Activated CD8-positive, alpha-beta T cell treated with anti-CD3 and anti-CD28 coated beads for 36 hours (primary cell): ENCODE measurements around the gene LIMA1. TPM values are rescaled to one million over a fixed set of nuclear protein-coding genes. Genes with fewer than 3 reads are reported as not detected.

ENCODE experiments used
- ATAC-seq: fragments of 200-7000 bp; cut with Tn5 transposase; one replicate; pipeline ENCODE4 v1.10.0; 2021; ENCODE audit warnings: mild to moderate bottlenecking, moderate library complexity
- CTCF ChIA-PET: fragments of 350-600 bp; sonication (Branson Sonifier 250); formaldehyde crosslinking; loops from one replicate; lab custom pipeline; 2021; ENCODE audit warnings: antibody characterized with exemption; lab: Charles Lee
- POLR2A ChIA-PET: fragments of 350-600 bp; sonication (Branson Sonifier 250); formaldehyde crosslinking; loops from one replicate; lab custom pipeline; 2021; ENCODE audit warnings: antibody characterized with exemption; lab: Charles Lee
- DNase-seq: peaks from one replicate; pipeline ENCODE4 v3.0.0-alpha.2; 2020
- H3K27ac Mint-ChIP-seq: one replicate; pipeline ENCODE4 v1.8.0; 2021; ENCODE audit warnings: mild to moderate bottlenecking, mixed read lengths
- H3K27me3 Mint-ChIP-seq: one replicate; pipeline ENCODE4 v1.8.0; 2021; ENCODE audit warnings: mixed read lengths
- H3K36me3 Mint-ChIP-seq: one replicate; pipeline ENCODE4 v1.8.0; 2021; ENCODE audit warnings: low read depth, mixed read lengths
- H3K4me1 Mint-ChIP-seq: one replicate; pipeline ENCODE4 v1.8.0; 2021; ENCODE audit warnings: low read depth, mixed read lengths
- H3K4me3 Mint-ChIP-seq: one replicate; pipeline ENCODE4 v1.8.0; 2021; ENCODE audit warnings: mild to moderate bottlenecking, moderate library complexity, mixed read lengths
- H3K9me3 Mint-ChIP-seq: one replicate; pipeline ENCODE4 v1.8.0; 2021; ENCODE audit warnings: mixed read lengths
- intact Hi-C: fragments of 100-400 bp; cut with micrococcal nuclease; formaldehyde crosslinking; loops from one replicate; pipeline ENCODE4 v1.10.0; 2022
- total RNA-seq, 2 experiments: library from RNA; stranded (reverse); gene quantifications; one replicate each; pipeline ENCODE4 v1.2.3, GENCODE V29; 2021
- TF ChIP-seq, protein P1 (sequence below): fragments of 200-600 bp; IDR thresholded peaks from one replicate; pipeline ENCODE4 v1.8.0; 2022; ENCODE audit warnings: antibody characterized with exemption, mild to moderate bottlenecking

LIMA1 gene
- total RNA-seq, 2 experiments from 2014 or later, result 44.2 to 45.5 TPM

DNA sequence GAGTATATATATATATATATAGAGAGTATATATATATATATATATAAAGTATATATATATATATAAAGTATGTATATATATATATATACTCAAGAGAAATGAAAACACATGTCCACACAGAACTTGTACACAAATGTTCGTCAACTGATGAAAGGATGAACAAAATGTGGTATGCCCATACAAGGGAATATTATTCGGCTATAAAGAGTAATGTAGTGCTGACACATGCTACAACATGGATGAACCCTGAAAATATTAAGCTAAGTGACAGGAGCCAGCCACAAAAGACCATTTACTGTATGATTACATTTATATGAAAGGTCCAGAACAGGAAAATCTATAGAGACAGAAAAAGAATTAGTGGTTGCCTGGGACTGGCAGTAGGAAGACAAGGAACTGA, 19.5 kb downstream of the LIMA1 start:
- TF ChIP-seq, protein P1, sequence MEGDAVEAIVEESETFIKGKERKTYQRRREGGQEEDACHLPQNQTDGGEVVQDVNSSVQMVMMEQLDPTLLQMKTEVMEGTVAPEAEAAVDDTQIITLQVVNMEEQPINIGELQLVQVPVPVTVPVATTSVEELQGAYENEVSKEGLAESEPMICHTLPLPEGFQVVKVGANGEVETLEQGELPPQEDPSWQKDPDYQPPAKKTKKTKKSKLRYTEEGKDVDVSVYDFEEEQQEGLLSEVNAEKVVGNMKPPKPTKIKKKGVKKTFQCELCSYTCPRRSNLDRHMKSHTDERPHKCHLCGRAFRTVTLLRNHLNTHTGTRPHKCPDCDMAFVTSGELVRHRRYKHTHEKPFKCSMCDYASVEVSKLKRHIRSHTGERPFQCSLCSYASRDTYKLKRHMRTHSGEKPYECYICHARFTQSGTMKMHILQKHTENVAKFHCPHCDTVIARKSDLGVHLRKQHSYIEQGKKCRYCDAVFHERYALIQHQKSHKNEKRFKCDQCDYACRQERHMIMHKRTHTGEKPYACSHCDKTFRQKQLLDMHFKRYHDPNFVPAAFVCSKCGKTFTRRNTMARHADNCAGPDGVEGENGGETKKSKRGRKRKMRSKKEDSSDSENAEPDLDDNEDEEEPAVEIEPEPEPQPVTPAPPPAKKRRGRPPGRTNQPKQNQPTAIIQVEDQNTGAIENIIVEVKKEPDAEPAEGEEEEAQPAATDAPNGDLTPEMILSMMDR, result no peak
- ATAC-seq (no peak), DNase-seq (no peak)
- H3K27me3 Mint-ChIP-seq, result no peaks in the 10 kb centered on the region
- POLR2A ChIA-PET, result no interaction called here
- CTCF ChIA-PET, result no interaction called here
- H3K36me3 Mint-ChIP-seq, result no peaks in the 10 kb centered on the region
- H3K4me1 Mint-ChIP-seq, result no peaks in the 10 kb centered on the region
- H3K9me3 Mint-ChIP-seq, result no peaks in the 10 kb centered on the region
- H3K4me3 Mint-ChIP-seq, result no peak overlapping the region
- H3K27ac Mint-ChIP-seq, result no peak overlapping the region
- intact Hi-C loops, result no loop called here

DNA sequence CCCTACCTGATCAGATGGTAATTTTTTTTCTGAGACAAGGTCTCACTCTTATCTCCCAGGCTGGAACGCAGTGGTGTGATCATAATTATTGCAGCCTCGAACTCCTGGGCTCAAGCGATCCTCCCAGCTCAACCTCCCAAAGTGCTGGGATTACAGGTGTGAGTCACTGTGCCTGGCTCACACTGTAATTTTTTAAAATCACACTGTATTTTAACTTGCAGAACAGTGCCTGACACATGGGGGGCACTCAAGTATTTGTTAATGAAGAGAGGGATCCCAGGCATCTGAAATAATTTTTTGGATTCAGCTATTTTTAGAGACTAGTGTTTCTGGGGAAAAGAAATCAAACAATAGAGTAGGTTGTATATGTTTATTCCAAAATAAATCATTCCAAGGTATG, 21.7 kb downstream of the LIMA1 start:
- ChIA-PET POLR2A (no interaction called here), CTCF (interaction anchor here (0.6 to 1.5 kb wide), 4 partner anchors 9 to 41 kb away, joined by 3 to 4 read pairs (median 4); no protein-coding TSS in a partner anchor)
- ATAC-seq, result no peak
- TF ChIP-seq, protein P1, result no peak
- Mint-ChIP-seq H3K9me3 (no peaks in the 10 kb centered on the region), H3K36me3 (no peaks in the 10 kb centered on the region), H3K4me3 (no peak overlapping the region), H3K27ac (no peak overlapping the region), H3K27me3 (no peaks in the 10 kb centered on the region), H3K4me1 (no peaks in the 10 kb centered on the region)
- no peak for DNase-seq
- intact Hi-C loops, result no loop called here

DNA sequence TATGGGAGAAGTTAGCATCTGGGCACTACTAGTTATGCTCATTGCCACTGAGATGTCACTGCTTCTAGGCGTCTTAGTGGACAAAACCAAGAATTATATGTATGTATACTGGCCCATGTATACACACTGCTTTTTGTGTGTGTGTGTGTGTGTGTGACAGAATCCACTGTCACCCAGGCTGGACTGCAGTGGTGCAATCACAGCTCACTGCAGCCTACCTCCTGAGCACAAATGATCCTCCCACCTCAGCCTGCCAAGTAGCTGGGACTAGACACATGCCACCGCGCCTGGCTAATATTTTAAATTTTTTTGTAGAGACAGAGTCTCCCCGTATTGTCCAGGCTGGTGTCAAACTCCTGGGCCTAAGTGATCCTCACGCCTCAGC, 25.2 kb downstream of the LIMA1 start:
- ATAC-seq (no peak), DNase-seq (no peak)
- intact Hi-C loops, result no loop called here
- ChIA-PET POLR2A (no interaction called here), CTCF (no interaction called here)
- Mint-ChIP-seq H3K27ac (no peak overlapping the region), H3K27me3 (no peaks in the 10 kb centered on the region), H3K4me1 (peaks cover 14% of the 10 kb centered on the region), H3K9me3 (no peaks in the 10 kb centered on the region), H3K4me3 (no peak overlapping the region), H3K36me3 (no peaks in the 10 kb centered on the region)
- TF ChIP-seq, protein P1, result no peak

DNA sequence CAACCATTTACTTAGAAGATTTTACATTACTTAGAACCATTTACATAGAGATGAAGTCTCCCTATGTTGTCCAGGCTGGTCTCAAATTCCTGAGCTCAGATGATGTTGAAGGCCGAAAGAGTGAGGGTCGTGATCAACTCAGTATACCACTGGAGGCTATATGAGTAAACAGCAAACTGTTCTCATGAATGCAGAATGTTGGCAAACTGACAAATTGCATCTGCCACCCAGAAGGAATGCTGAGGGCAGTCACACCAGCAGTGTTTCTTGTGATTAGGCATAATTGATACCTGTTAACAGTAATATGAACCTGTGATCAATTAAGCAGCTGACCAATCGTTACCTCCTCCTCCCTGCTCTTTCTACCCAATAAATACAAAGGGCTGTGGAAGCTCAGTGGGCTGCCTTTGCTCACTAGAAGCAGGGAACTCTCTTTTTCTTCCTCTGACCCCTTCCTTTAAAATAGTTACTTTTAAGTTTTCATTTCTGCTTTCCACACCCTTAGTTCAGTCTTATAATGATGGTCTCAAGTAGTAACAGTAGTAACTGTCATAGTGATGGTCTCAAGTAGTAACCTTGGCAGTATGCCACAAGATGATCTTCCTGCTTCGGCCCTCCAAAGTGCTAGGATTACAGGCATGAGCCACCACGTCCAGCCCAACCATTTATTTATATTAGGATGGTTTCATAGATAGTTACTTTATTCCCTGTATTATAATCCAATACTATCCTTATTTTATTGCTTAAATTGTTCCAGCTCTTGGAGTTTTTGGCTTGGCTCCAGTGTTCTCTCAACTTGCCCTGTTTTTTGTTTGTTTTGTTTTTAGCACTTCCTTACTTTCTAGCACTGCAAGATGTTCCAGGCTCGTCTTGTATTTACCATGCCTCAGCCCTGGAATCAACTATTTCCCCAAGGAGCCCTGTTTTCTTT, 25.8 kb downstream of the LIMA1 start:
- Mint-ChIP-seq H3K4me3 (no peak overlapping the region), H3K27me3 (no peaks in the 10 kb centered on the region), H3K36me3 (no peaks in the 10 kb centered on the region), H3K27ac (no peak overlapping the region), H3K4me1 (peaks cover 20% of the 10 kb centered on the region), H3K9me3 (no peaks in the 10 kb centered on the region)
- TF ChIP-seq, protein P1, result no peak
- ChIA-PET POLR2A (interaction anchor here (1.1 kb wide), 1 partner anchor 11 kb away, joined by 3 read pairs; no protein-coding TSS in a partner anchor), CTCF (no interaction called here)
- intact Hi-C loops, result no loop called here
- ATAC-seq, result no peak
- no peak for DNase-seq

DNA sequence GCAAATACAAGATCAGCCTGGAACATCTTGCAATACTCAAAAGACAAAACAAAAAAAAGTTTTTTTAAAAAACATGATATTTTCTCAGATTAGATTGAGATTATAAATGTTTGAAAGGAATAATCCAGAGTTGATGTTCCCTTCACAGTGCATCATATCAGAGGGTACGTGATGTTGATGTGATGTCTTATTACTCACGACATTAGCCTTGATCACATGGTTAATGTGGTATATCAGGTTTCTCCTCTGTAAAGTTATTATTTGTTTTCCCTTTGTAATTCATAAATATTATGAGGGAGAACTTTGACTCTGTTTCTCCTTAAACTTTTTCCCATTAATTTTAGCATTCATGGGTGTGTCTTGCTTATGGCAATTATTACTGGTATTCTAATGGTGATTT, 26.6 kb downstream of the LIMA1 start:
- CTCF ChIA-PET, result no interaction called here
- no peak overlapping the region for H3K27ac Mint-ChIP-seq
- no peak for DNase-seq
- intact Hi-C loops, result no loop called here
- no peak overlapping the region for H3K4me3 Mint-ChIP-seq
- no peaks in the 10 kb centered on the region for H3K27me3 Mint-ChIP-seq
- peaks cover 24% of the 10 kb centered on the region for H3K4me1 Mint-ChIP-seq
- no peak for ATAC-seq
- TF ChIP-seq, protein P1, result no peak
- H3K36me3 Mint-ChIP-seq, result no peaks in the 10 kb centered on the region
- no peaks in the 10 kb centered on the region for H3K9me3 Mint-ChIP-seq
- POLR2A ChIA-PET, result interaction anchor here (1.1 kb wide), 1 partner anchor 10 kb away, joined by 3 read pairs; no protein-coding TSS in a partner anchor
